Lung (tissue), 12 donors: Measurements from ENCODE around the gene POGZ. TPM values are rescaled to one million over a fixed set of nuclear protein-coding genes. Genes with fewer than 3 reads are reported as not detected.

Experiments used
- ATAC-seq: fragments of 200-7000 bp; cut with Tn5 transposase; one replicate; pipeline ENCODE4 v1.9.1; 2020; ENCODE audit warnings: moderate number of reproducible peaks; ENCODE audit not compliant: insufficient read depth, low FRiP score
- DNase-seq, 3 donors: peaks; one replicate each; pipeline ENCODE4 v3.0.0-alpha.2; 2013 to 2017
- H3K27ac ChIP-seq, 2 donors: one replicate each; pipeline ENCODE4 v1.5.1; 2013; ENCODE audit warnings: mild to moderate bottlenecking in 2 of 2, moderate library complexity in 2 of 2, control low read depth in 1 of 2, inconsistent platforms in 1 of 2, low read depth in 1 of 2, low read length in 1 of 2
- H3K27me3 ChIP-seq, 3 donors: one replicate each; pipeline ENCODE4 v1.5.1; 2013; ENCODE audit warnings: low read length in 2 of 3; ENCODE audit not compliant: control insufficient read depth in 3 of 3, insufficient read depth in 3 of 3
- H3K36me3 ChIP-seq, 4 donors: one replicate each; pipeline ENCODE4 v1.5.1; 2013; ENCODE audit warnings: low read length in 4 of 4, mild to moderate bottlenecking in 1 of 4, moderate library complexity in 1 of 4; ENCODE audit not compliant: control insufficient read depth in 4 of 4, insufficient read depth in 4 of 4
- H3K4me1 ChIP-seq, 5 donors: one replicate each; pipeline ENCODE4 v1.5.1; 2013; ENCODE audit warnings: low read length in 5 of 5, mild to moderate bottlenecking in 2 of 5, moderate library complexity in 1 of 5; ENCODE audit not compliant: control insufficient read depth in 5 of 5, insufficient read depth in 5 of 5
- H3K4me3 ChIP-seq: one replicate; pipeline ENCODE4 v1.5.1; 2013; ENCODE audit warnings: mild to moderate bottlenecking, control low read depth, moderate library complexity
- H3K9ac ChIP-seq, 2 donors: one replicate each; pipeline ENCODE4 v1.5.1; 2013; ENCODE audit warnings: low read length in 2 of 2, control low read depth in 1 of 2; ENCODE audit not compliant: insufficient read depth in 1 of 2
- H3K9me3 ChIP-seq, 4 donors: one replicate each; pipeline ENCODE4 v1.5.1; 2013; ENCODE audit warnings: low read length in 3 of 4, mild to moderate bottlenecking in 1 of 4, moderate library complexity in 1 of 4; ENCODE audit not compliant: control insufficient read depth in 4 of 4, insufficient read depth in 3 of 4
- CTCF ChIP-seq: IDR thresholded peaks from 2 replicates; pipeline ENCODE4 v1.5.1; 2012; ENCODE audit warnings: mild to moderate bottlenecking; ENCODE audit errors: control extremely low read depth, extremely low read depth
- WGBS, 2 donors: extraction: QIAGEN DNeasy Blood & Tissue Kit; methylation state at CpG; one replicate each; pipeline ENCODE4 v1.1.7; 2013; 5-methylcytosine and 5-hydroxymethylcytosine counted together
- polyA plus RNA-seq, 2 donors: library from polyadenylated mRNA; stranded (reverse); fragments of 200-250 nt; gene quantifications; one replicate each; pipeline ENCODE4 v1.2.1, GENCODE V29; 2013
- total RNA-seq, 2 donors: library from RNA; depleted of rRNA in 1 of 2; stranded (reverse); fragments of >200 nt in 1 of 2; gene quantifications; one replicate each; pipeline ENCODE4 v1.2.1, GENCODE V29; 2014 to 2021
- donor health status: control.
- donor health status: control.
- donor health status: Bipolar disorder and iron deficiency.
- donor health status: healthy.
- donor health status: DM: yes; HTN: yes; CAD: no.

POGZ gene
- total and polyA plus RNA-seq, 4 donors: 12.6 to 131 (median 41.6) TPM

GRCh38 chr1:151405187-151405951, 53.9 kb downstream of the POGZ start:
- 90 to 94% methylated on average over 13 of the region's 13 CpGs for WGBS, 2 donors
- no peak for TF ChIP-seq CTCF
- H3K4me3 ChIP-seq: no peak overlapping the region
- ATAC-seq: no peak
- H3K9me3 ChIP-seq: no peaks in the 10 kb centered on the region
- no peak overlapping the region for H3K27ac ChIP-seq
- H3K4me1 ChIP-seq: peaks cover 3 to 5% (median 3%) of the 10 kb centered on the region in 5 donors
- H3K9ac ChIP-seq: no peak overlapping the region
- no peak for DNase-seq
- H3K27me3 ChIP-seq: no peaks in the 10 kb centered on the region
- peaks cover 47 to 72% (median 55%) of the 10 kb centered on the region in 4 donors for H3K36me3 ChIP-seq

- ATAC-seq (no peak), DNase-seq (no peak)
- Histone ChIP-seq H3K36me3 (peaks cover 37 to 61% (median 48%) of the 10 kb centered on the region in 4 donors), H3K4me1 (peaks cover 3 to 11% (median 5%) of the 10 kb centered on the region in 5 donors), H3K27me3 (no peaks in the 10 kb centered on the region), H3K4me3 (no peak overlapping the region), H3K9me3 (no peaks in the 10 kb centered on the region), H3K9ac (no peak overlapping the region), H3K27ac (no peak overlapping the region)
- TF ChIP-seq CTCF: no peak
- WGBS, 2 donors: 87 to 96% methylated on average over 3 of the region's 3 CpGs
Observed at GRCh38 chr1:151403612-151404011, 55.7 kb downstream of the POGZ start.

GRCh38 chr1:151402764-151403163, 56.5 kb downstream of the POGZ start:
- H3K27me3 ChIP-seq: no peaks in the 10 kb centered on the region
- H3K4me1 ChIP-seq: peaks cover 3 to 11% (median 5%) of the 10 kb centered on the region in 5 donors
- H3K9me3 ChIP-seq: no peaks in the 10 kb centered on the region
- DNase-seq: no peak
- no peak overlapping the region for H3K27ac ChIP-seq
- no peak for ATAC-seq
- peaks cover 30 to 54% (median 41%) of the 10 kb centered on the region in 4 donors for H3K36me3 ChIP-seq
- no peak overlapping the region for H3K4me3 ChIP-seq
- TF ChIP-seq CTCF: no peak
- WGBS, 2 donors: 72 to 74% methylated on average over 2 of the region's 2 CpGs
- no peak overlapping the region for H3K9ac ChIP-seq
